ENCODE measurements around the gene TREH.

TREH gene

DNA sequence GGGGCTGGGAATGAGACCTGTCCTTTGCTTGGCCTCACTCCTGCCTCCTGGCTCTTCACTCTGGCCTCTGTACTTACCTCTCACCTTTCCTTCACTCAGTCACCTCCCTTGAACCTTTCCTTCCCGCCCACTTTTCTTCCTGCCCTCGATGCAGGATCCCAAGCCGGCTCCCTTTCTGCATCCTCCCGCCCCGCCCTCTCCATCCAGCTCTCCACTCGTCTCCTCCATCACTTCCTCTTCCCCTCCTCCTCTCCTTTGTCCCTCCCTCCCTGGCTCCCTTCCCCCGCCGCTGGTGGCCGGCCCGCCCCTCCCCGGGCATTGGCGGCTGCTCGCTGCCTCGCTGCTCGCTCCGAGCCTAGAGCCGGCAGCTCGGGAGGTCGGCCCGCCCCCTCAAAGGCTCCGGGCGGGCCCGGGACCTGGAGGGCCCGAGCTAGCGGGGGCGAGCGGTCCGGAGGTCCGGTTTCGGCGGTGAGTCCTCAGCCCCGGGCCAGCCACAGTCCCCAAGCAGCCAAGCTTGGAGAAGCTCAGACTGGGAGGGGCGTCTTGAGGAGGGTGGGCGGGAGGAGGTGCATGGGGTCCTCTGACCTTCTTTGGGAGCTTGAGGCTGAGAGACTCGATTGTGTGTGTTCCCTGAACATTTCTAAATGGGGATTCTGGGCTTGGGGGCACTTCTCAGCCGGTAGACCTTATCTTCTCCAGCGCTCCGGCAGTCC lies 58.2 kb downstream of the TREH start:
- Histone ChIP-seq H3K36me3 (no peaks in the 10 kb centered on the region), H3K9me3 (no peaks in the 10 kb centered on the region), H3K4me1 (ENCODE audit: control insufficient read depth in 1 of 2, insufficient read depth in 1 of 2, low read depth in 1 of 2, low read length in 1 of 2) (peaks cover 0 to 6% of the 10 kb centered on the region in 2 experiments), H3K27me3 (peaks cover 53% of the 10 kb centered on the region), H3K4me3 (ENCODE audit: low read depth in 1 of 2, low read length in 1 of 2) (peak overlapping the region in 1 of 2 experiments; percentile 24), H3K27ac (no peak overlapping the region)
- TF ChIP-seq, protein P1, sequence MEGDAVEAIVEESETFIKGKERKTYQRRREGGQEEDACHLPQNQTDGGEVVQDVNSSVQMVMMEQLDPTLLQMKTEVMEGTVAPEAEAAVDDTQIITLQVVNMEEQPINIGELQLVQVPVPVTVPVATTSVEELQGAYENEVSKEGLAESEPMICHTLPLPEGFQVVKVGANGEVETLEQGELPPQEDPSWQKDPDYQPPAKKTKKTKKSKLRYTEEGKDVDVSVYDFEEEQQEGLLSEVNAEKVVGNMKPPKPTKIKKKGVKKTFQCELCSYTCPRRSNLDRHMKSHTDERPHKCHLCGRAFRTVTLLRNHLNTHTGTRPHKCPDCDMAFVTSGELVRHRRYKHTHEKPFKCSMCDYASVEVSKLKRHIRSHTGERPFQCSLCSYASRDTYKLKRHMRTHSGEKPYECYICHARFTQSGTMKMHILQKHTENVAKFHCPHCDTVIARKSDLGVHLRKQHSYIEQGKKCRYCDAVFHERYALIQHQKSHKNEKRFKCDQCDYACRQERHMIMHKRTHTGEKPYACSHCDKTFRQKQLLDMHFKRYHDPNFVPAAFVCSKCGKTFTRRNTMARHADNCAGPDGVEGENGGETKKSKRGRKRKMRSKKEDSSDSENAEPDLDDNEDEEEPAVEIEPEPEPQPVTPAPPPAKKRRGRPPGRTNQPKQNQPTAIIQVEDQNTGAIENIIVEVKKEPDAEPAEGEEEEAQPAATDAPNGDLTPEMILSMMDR (IDR thresholded peaks at IDR 0.05) = no peak

GRCh38 chr11:118620529-118621070 lies 58.9 kb downstream of the TREH start:
- no peaks in the 10 kb centered on the region for H3K36me3 ChIP-seq
- H3K27ac ChIP-seq = no peak overlapping the region
- no peaks in the 10 kb centered on the region for H3K9me3 ChIP-seq
- TF ChIP-seq, protein P1 (IDR thresholded peaks at IDR 0.05) = no peak
- no peak overlapping the region for H3K4me3 ChIP-seq (ENCODE audit: low read depth in 1 of 2, low read length in 1 of 2)
- H3K27me3 ChIP-seq = peaks cover 53% of the 10 kb centered on the region
- peaks cover 0 to 6% of the 10 kb centered on the region in 2 experiments for H3K4me1 ChIP-seq (ENCODE audit: control insufficient read depth in 1 of 2, insufficient read depth in 1 of 2, low read depth in 1 of 2, low read length in 1 of 2)

DNA sequence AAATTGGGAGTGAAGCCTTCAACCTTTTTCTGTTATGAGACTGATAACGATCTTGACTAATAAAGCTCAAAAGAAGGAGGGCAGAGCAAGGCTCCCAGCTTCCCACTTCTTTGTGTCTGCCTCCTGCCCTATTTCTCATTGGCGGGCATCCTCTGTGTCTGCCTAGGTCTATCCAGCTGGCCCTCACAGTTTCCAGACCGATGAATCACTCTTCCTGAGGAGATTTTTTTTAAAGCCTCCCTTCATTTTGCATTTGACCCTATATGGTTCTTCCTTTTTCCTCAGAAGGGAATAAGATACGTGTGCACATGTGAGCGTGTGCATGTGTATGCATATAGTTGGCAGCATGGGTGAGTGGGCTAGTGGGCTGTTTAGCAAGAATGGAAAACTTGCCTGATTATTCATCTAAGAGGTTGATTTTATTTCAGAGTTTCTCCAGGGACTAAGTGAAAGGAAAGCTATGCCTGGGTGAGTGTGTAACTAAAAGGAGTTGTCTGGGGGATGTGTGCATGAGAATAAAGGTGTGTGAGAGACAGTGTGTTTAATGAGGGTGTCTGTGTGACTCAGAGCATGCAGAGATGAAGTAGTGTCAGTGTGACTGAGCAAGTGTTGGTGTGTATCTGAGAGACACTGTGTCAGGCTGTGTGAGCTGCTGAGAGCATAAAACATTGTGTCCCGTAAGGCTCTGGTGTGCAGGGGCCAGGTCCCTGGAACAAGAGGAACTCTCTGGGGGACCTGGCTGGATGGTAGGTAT lies 59.8 kb downstream of the TREH start:
- Histone ChIP-seq H3K4me1 (ENCODE audit: control insufficient read depth in 1 of 2, insufficient read depth in 1 of 2, low read depth in 1 of 2, low read length in 1 of 2) (peaks cover 0 to 6% of the 10 kb centered on the region in 2 experiments), H3K27me3 (peaks cover 55% of the 10 kb centered on the region), H3K27ac (no peak overlapping the region), H3K4me3 (ENCODE audit: low read depth in 1 of 2, low read length in 1 of 2) (no peak overlapping the region), H3K9me3 (no peaks in the 10 kb centered on the region), H3K36me3 (no peaks in the 10 kb centered on the region)
- TF ChIP-seq, protein P1 (IDR thresholded peaks at IDR 0.05) = no peak

DNA sequence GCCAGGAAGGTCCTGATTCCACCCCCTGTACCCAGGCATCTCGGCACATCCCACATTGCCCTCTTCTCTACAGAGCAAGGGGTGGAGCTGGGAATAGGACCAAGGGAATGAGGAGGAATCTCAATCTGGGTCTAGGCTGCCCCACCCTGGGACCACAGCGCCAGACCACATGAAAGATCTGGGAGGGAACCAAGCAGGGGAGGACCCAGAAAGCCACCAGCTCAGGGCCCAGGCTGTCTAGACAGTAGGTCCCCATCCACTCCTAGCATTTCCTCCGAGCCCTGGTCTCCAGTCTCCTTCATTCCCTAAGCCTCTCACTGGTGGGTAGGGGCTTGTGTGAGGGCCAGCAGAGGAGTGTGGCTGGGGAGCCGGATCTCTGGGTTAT lies 60.5 kb downstream of the TREH start:
- Histone ChIP-seq H3K9me3 (no peaks in the 10 kb centered on the region), H3K36me3 (no peaks in the 10 kb centered on the region), H3K27me3 (peaks cover 61% of the 10 kb centered on the region), H3K4me3 (ENCODE audit: low read depth in 1 of 2, low read length in 1 of 2) (no peak overlapping the region), H3K27ac (no peak overlapping the region), H3K4me1 (ENCODE audit: control insufficient read depth in 1 of 2, insufficient read depth in 1 of 2, low read depth in 1 of 2, low read length in 1 of 2) (peaks cover 0 to 6% of the 10 kb centered on the region in 2 experiments)
- TF ChIP-seq, protein P1 (IDR thresholded peaks at IDR 0.05) = no peak

GRCh38 chr11:118618115-118618990 lies 61.1 kb downstream of the TREH start:
- H3K4me3 ChIP-seq (ENCODE audit: low read depth in 1 of 2, low read length in 1 of 2) = no peak overlapping the region
- H3K4me1 ChIP-seq (ENCODE audit: control insufficient read depth in 1 of 2, insufficient read depth in 1 of 2, low read depth in 1 of 2, low read length in 1 of 2) = peaks cover 0 to 6% of the 10 kb centered on the region in 2 experiments
- no peak overlapping the region for H3K27ac ChIP-seq

More at GRCh38 chr11:118618115-118618990, 61.1 kb downstream of the TREH start:
- TF ChIP-seq, protein P1 (IDR thresholded peaks at IDR 0.05) = no peak
- H3K27me3 ChIP-seq = peaks cover 66% of the 10 kb centered on the region
- no peaks in the 10 kb centered on the region for H3K9me3 ChIP-seq
- H3K36me3 ChIP-seq = no peaks in the 10 kb centered on the region

Measured in neutrophil (primary cell).